ENCODE measurements around the gene MAP3K20. TPM values are rescaled to one million over a fixed set of nuclear protein-coding genes. Genes with fewer than 3 reads are reported as not detected.
"Not testable (repeated sequence)": the region's sequence is repeated elsewhere in the genome, so short reads cannot be mapped to it uniquely, and the experiment has no call there.

MAP3K20 gene
- total RNA-seq, 1 donor from 2014 or later, result 21.3 TPM

GRCh38 chr2:173171924-173172643, 96.4 kb downstream of the MAP3K20 start:
- Histone ChIP-seq H3K4me1 (peaks cover 0 to 5% of the 10 kb centered on the region in 2 donors), H3K4me3 (no peak overlapping the region), H3K27me3 (no peaks in the 10 kb centered on the region), H3K27ac (no peak overlapping the region), H3K9me3 (no peaks in the 10 kb centered on the region), H3K36me3 (no peaks in the 10 kb centered on the region)
- intact Hi-C loops (cut with DNase I), result no loop called here
- DNase-seq (ENCODE audit: low spot score in 2 of 2), result no peak
- no peak for TF ChIP-seq CTCF (IDR thresholded peaks at IDR 0.05)

- intact Hi-C loops (cut with DNase I); DNase-seq (ENCODE audit: low spot score in 2 of 2): not testable (repeated sequence)
Measured at GRCh38 chr2:173174339-173174738, 98.7 kb downstream of the MAP3K20 start.

GRCh38 chr2:173175222-173175621, 99.6 kb downstream of the MAP3K20 start:
- no peak for TF ChIP-seq CTCF (IDR thresholded peaks at IDR 0.05)

More at GRCh38 chr2:173174339-173174738, 98.7 kb downstream of the MAP3K20 start:
- not testable (repeated sequence) for H3K4me1 ChIP-seq, H3K9me3 ChIP-seq, H3K27me3 ChIP-seq, H3K27ac ChIP-seq, H3K4me3 ChIP-seq, H3K36me3 ChIP-seq

GRCh38 chr2:173181982-173182381, 106.3 kb downstream of the MAP3K20 start:
- intact Hi-C loops (cut with DNase I), result loop anchor here (2.0 kb wide), 1 partner anchor 21 kb away; no protein-coding TSS in a partner anchor
- Histone ChIP-seq H3K9me3 (no peaks in the 10 kb centered on the region), H3K27ac (peak overlapping the region in 1 of 2 donors; percentile 56), H3K27me3 (no peaks in the 10 kb centered on the region), H3K4me3 (no peak overlapping the region), H3K36me3 (no peaks in the 10 kb centered on the region), H3K4me1 (peaks cover 12 to 24% of the 10 kb centered on the region in 2 donors)
- TF ChIP-seq CTCF (IDR thresholded peaks at IDR 0.05), result no peak
- DNase-seq (ENCODE audit: low spot score in 2 of 2), result no peak

More at GRCh38 chr2:173175222-173175621, 99.6 kb downstream of the MAP3K20 start:
- Histone ChIP-seq H3K4me3 (no peak overlapping the region), H3K27me3 (no peaks in the 10 kb centered on the region), H3K4me1 (peaks cover 0 to 3% of the 10 kb centered on the region in 2 donors), H3K36me3 (no peaks in the 10 kb centered on the region), H3K9me3 (no peaks in the 10 kb centered on the region), H3K27ac (no peak overlapping the region)
- no peak for DNase-seq (ENCODE audit: low spot score in 2 of 2)
- intact Hi-C loops (cut with DNase I), result no loop called here

- no peaks in the 10 kb centered on the region for H3K36me3 ChIP-seq
- DNase-seq (ENCODE audit: low spot score in 2 of 2), result peak; percentile 13 to 89
- no peak for TF ChIP-seq CTCF (IDR thresholded peaks at IDR 0.05)
- peak overlapping the region; percentile 84 to 94 for H3K27ac ChIP-seq
- intact Hi-C loops (cut with DNase I), result loop anchor here (1.0 kb wide), 1 partner anchor 25 kb away; no protein-coding TSS in a partner anchor
- no peaks in the 10 kb centered on the region for H3K9me3 ChIP-seq
- H3K27me3 ChIP-seq, result no peaks in the 10 kb centered on the region
- peaks cover 16 to 40% of the 10 kb centered on the region in 2 donors for H3K4me1 ChIP-seq
- no peak overlapping the region for H3K4me3 ChIP-seq
Measured at GRCh38 chr2:173184031-173185004, 108.7 kb downstream of the MAP3K20 start.

Measured in ascending aorta (tissue), 2 donors.